ENCODE results near the gene TRAK2.
"Not testable (repeated sequence)": the region's sequence is repeated elsewhere in the genome, so short reads cannot be mapped to it uniquely, and the experiment has no call there.

Gene TRAK2, protein sequence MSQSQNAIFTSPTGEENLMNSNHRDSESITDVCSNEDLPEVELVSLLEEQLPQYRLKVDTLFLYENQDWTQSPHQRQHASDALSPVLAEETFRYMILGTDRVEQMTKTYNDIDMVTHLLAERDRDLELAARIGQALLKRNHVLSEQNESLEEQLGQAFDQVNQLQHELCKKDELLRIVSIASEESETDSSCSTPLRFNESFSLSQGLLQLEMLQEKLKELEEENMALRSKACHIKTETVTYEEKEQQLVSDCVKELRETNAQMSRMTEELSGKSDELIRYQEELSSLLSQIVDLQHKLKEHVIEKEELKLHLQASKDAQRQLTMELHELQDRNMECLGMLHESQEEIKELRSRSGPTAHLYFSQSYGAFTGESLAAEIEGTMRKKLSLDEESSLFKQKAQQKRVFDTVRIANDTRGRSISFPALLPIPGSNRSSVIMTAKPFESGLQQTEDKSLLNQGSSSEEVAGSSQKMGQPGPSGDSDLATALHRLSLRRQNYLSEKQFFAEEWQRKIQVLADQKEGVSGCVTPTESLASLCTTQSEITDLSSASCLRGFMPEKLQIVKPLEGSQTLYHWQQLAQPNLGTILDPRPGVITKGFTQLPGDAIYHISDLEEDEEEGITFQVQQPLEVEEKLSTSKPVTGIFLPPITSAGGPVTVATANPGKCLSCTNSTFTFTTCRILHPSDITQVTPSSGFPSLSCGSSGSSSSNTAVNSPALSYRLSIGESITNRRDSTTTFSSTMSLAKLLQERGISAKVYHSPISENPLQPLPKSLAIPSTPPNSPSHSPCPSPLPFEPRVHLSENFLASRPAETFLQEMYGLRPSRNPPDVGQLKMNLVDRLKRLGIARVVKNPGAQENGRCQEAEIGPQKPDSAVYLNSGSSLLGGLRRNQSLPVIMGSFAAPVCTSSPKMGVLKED
- 68.6 to 162 (median 84.9) reads per million in 9 experiments for total RNA-seq

DNA sequence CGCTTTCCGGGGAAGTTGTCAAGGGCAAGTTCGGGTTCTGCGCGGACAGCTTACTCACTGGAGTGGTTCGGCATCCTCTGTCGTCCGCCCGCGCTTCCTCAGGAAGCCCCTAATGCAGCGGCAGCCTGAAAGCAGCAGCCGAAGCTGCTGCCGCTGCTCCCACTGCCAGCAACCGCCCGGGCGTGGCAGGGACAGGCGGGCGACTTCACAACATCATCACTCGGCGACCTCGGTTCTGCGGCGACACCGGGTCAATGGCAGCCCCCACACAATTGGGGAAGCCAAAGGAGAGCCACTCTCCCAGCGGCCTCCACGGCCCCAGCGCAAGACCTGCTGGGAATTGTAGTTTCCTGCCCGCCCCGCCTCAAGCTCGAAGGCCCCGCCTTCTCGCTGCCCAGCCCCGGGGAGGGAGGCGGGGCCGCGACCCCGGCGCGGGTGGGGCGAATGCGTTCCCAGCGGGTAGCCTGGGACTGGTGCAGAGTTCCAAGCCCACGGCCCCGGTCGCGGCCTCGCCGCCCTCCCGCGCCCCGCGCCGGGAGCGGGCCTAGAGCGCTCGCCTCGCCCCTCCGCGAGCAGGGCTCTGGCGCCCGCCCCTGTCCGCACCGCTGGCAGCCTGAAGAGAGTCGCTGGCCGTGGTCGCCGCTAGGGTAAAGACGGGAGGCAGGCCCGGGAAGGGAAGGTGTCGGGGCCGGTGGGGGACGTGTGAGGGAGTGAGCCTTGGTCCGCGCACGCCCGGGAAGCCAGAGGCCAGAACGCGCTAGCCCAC is at the start of gene TRAK2, which contains the start of gene STRADB:
Gene TRAK2 (minus strand): TSS at position 167 of the 766 bp plus-strand sequence. CDS start 30,951 bp downstream, outside the sequence.
Gene STRADB (plus strand): TSS at position 449 of the 766 bp plus-strand sequence. CDS start 3,101 bp downstream, outside the sequence.
- Mint-ChIP-seq H3K4me1 (ENCODE audit: low read depth in 2 of 2) (peaks cover 26 to 41% of the 10 kb centered on the region in 2 donors), H3K27me3 (no peaks in the 10 kb centered on the region), H3K27ac (peak within 1 kb of the TSS; percentile 95 to 96), H3K4me3 (peak within 1 kb of the TSS; percentile 97 to 99), H3K9me3 (no peaks in the 10 kb centered on the region), H3K36me3 (ENCODE audit: insufficient read depth) (peaks cover 8% of the 10 kb centered on the region)
- ATAC-seq (replicated peaks) (peak; percentile 89), DNase-seq (peak; percentile 94 to 95 (median 95))

DNA sequence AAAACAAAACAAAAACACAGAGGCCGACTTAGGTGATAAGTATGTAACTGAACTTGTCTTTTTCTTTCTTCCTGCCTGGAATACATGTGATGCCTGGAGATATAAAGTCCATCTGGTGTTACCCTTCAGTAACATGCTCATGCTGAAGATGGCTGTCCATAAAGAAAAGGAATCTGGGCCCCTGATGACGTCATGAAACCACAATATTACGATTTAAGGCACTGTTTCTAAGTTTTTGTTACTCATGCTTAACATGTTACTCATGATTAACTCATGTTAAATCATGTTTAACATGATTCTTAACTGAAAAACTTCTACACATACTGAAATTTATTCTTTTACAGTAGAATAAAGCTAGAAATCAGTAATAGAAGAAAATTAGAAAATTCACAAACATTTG is 49.3 kb upstream of the TRAK2 start:
- Mint-ChIP-seq H3K4me1 (ENCODE audit: low read depth in 2 of 2) (no peaks in the 10 kb centered on the region), H3K4me3 (no peak overlapping the region), H3K27ac (no peak overlapping the region), H3K27me3 (peaks cover 15 to 18% of the 10 kb centered on the region in 2 donors), H3K36me3 (ENCODE audit: insufficient read depth) (no peaks in the 10 kb centered on the region), H3K9me3 (peaks cover 0 to 13% of the 10 kb centered on the region in 2 donors)
- ATAC-seq (replicated peaks) (no peak), DNase-seq (no peak)

DNA sequence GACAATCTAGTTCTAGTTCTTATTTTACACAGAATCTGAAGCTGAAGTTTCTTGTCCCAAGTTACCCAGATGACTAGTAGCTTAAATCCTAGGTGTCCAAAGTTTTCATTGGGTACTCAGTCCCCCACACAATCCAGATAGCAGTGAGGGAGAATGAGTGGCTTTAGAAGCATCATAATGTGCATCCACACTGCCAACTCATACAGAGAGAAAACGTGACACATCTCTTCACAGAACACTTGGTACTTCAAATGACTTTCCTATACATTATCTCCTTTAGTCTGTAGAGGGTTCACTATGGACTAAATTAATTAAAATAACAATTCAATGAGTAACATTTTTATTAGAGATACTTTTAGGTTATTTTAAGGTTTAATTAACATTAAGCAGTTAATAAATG is 45.5 kb upstream of the TRAK2 start:
- no peak for ATAC-seq (replicated peaks)
- no peak for DNase-seq

DNA sequence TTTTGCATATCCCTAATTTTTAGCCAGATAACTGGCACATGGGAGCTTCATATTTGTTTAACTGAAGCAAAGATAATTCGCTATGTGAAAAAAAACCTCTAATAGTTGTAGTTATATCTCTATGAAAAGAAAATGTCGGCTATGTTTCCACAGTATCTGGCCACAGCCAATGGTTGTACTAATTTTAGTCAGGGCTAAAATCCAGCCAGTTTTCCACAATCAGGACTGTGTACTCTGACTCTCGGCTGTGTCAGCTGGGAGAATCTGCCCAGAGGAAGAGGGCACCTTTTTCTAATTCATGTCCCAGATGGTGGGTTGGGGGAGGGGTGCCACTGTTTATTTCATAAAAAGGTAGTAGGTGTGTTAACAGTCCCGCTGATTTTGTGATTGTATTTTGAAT is 39.0 kb upstream of the TRAK2 start:
- H3K36me3 Mint-ChIP-seq (ENCODE audit: insufficient read depth) = no peaks in the 10 kb centered on the region
- H3K4me1 Mint-ChIP-seq (ENCODE audit: low read depth in 2 of 2) = no peaks in the 10 kb centered on the region
- H3K4me3 Mint-ChIP-seq = no peak overlapping the region
- ATAC-seq (replicated peaks) (no peak), DNase-seq (no peak)
- H3K27ac Mint-ChIP-seq = no peak overlapping the region
- H3K27me3 Mint-ChIP-seq = peaks cover 7 to 19% of the 10 kb centered on the region in 2 donors
- no peaks in the 10 kb centered on the region for H3K9me3 Mint-ChIP-seq

More for the DNA sequence above, 45.5 kb upstream of the TRAK2 start:
- no peaks in the 10 kb centered on the region for H3K4me1 Mint-ChIP-seq (ENCODE audit: low read depth in 2 of 2)
- H3K9me3 Mint-ChIP-seq = no peaks in the 10 kb centered on the region
- H3K27ac Mint-ChIP-seq = no peak overlapping the region
- H3K27me3 Mint-ChIP-seq = peaks cover 18 to 20% of the 10 kb centered on the region in 2 donors
- no peak overlapping the region for H3K4me3 Mint-ChIP-seq
- H3K36me3 Mint-ChIP-seq (ENCODE audit: insufficient read depth) = no peaks in the 10 kb centered on the region

DNA sequence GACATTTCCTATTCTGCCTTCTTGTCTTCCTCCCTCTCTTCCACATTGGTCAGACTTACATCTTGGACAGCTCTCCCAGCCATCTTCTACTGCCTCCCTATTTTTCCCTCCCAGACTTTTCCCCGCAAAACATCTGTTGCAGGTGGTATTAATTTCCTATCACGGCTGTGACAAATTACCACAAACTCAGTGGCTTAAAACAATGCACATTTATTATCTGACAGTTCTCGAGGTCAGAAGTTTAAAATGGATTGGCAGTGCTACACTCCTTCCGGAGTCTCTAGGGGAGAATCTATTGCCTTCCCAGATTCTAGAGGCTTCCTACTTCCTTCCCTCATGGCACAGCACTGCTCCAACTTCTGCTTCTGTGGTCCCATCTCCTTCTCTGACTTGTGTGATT is 33.5 kb upstream of the TRAK2 start:
- Mint-ChIP-seq H3K27ac (peak overlapping the region in 1 of 2 donors; percentile 12), H3K27me3 (no peaks in the 10 kb centered on the region), H3K9me3 (no peaks in the 10 kb centered on the region), H3K4me1 (ENCODE audit: low read depth in 2 of 2) (no peaks in the 10 kb centered on the region), H3K36me3 (ENCODE audit: insufficient read depth) (no peaks in the 10 kb centered on the region), H3K4me3 (no peak overlapping the region)
- DNase-seq (no peak), ATAC-seq (replicated peaks) (no peak)

DNA sequence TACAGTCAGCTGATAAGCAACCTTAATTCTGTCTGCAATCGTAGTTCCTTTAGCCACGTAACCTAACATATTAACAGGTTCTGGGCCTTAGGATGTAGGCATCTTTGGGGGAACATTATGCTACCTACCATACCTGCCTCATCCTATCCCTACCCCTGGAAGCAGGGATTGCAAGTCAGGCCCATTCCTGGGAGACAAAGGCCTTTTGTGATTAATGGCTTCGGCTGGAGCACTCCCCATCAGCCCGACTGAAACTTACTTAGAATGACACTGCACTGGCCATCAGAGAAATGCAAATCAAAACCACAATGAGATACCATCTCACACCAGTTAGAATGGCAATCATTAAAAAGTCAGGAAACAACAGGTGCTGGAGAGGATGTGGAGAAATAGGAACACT is 32.5 kb upstream of the TRAK2 start:
- not testable (repeated sequence) for H3K9me3 Mint-ChIP-seq; H3K27ac Mint-ChIP-seq; H3K27me3 Mint-ChIP-seq; H3K36me3 Mint-ChIP-seq (ENCODE audit: insufficient read depth); H3K4me3 Mint-ChIP-seq; H3K4me1 Mint-ChIP-seq (ENCODE audit: low read depth in 2 of 2); DNase-seq; ATAC-seq (replicated peaks)

DNA sequence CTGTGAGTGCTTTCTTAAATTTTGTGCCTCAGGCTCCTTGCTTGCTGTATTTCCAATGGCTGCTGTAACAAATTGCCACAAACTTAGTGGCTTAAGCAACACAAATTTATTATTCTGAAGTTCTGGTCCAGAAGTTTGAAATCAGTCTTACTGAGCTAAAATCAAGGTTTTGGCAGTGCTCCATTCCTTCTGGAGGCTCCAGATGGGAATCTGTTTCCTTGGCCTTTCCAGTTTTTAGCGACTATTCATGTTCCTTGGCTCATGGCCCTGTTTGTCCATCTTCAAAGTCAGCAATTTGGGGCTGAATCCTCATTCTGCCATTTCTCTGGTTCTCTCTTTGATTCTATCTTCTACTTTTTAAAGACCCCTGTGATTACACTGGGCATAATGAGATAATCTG is 32.1 kb upstream of the TRAK2 start:
- no peaks in the 10 kb centered on the region for H3K4me1 Mint-ChIP-seq (ENCODE audit: low read depth in 2 of 2)
- ATAC-seq (replicated peaks) = no peak

DNA sequence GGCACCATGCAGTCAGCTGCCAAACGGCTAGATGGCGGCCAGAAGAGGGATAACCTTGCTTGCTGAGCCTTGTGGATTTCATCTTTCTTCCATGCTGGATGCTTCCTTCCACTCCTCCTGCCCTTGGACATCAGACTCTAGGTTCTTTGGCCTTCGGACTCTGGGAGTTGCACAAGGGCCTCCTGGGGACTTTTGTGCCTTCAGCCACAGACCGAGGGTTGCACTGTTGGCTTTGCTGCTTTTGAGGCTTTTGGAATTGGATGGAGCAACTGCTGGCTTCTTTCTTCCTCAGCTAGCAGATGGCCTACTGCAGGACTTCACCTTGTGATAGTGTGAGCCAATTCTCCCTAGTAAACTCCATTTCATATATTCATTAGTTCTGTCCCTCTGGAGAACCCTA is 31.3 kb upstream of the TRAK2 start:
- DNase-seq (no peak), ATAC-seq (replicated peaks) (no peak)
- Mint-ChIP-seq H3K4me3 (no peak overlapping the region), H3K9me3 (no peaks in the 10 kb centered on the region), H3K4me1 (ENCODE audit: low read depth in 2 of 2) (no peaks in the 10 kb centered on the region), H3K27ac (no peak overlapping the region), H3K27me3 (no peaks in the 10 kb centered on the region), H3K36me3 (ENCODE audit: insufficient read depth) (peaks cover 7% of the 10 kb centered on the region)

More for the DNA sequence above, 32.1 kb upstream of the TRAK2 start:
- H3K27ac Mint-ChIP-seq = no peak overlapping the region
- no peak for DNase-seq
- H3K27me3 Mint-ChIP-seq = no peaks in the 10 kb centered on the region
- peaks cover 6% of the 10 kb centered on the region for H3K36me3 Mint-ChIP-seq (ENCODE audit: insufficient read depth)
- no peaks in the 10 kb centered on the region for H3K9me3 Mint-ChIP-seq
- no peak overlapping the region for H3K4me3 Mint-ChIP-seq

DNA sequence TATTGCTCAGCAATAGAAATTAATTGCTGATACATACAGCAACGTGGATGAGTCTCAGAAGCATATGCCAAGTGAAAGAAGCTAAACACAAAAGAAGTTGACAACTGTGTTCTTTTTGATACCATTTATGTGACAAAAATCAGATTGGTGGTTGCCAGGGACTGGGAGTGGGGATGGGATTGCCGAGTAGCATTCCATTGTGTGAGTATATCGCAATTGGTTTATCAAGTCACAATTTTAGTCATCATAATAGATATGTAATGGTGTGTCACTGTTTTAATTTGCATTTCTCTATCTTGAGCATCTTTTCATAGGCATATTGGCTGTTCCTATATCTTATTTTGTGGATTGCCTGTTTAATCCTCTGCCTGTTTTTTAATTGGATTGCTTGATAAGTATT is 21.2 kb upstream of the TRAK2 start:
- peaks cover 0 to 2% of the 10 kb centered on the region in 2 donors for H3K4me1 Mint-ChIP-seq (ENCODE audit: low read depth in 2 of 2)
- H3K36me3 Mint-ChIP-seq (ENCODE audit: insufficient read depth) = peaks cover 35% of the 10 kb centered on the region
- ATAC-seq (replicated peaks) (no peak), DNase-seq (no peak)
- no peaks in the 10 kb centered on the region for H3K27me3 Mint-ChIP-seq
- no peak overlapping the region for H3K4me3 Mint-ChIP-seq
- no peak overlapping the region for H3K27ac Mint-ChIP-seq
- H3K9me3 Mint-ChIP-seq = no peaks in the 10 kb centered on the region

DNA sequence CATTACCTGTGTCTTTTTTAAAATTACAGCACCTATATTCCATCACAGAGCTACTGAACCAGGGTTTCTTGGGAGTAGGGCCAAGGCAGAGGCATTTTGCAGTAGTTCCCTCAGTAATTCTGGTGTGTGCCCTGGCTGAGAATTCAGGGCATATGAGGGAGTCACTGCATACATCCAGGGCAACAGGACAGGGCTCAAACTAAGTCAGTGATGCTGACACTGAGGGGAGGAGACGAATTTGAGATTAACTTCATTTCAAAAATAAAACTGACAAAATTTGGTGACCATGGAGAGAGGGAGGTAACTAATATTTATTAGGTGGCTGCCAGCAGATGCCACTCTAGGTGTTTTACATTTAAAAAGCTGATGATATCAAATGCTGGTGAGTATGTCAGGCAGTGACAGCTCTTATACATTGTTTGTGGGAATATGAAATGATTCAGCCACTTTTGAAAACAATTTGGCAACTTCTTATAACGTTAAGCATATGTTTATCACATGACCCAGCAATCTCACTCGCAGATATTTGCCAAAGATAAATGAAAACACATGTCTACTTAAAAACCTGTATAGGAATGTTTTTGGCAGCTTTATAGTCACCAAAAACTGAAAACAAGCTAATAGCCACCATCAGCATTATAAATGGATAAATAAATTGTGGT is 20.6 kb upstream of the TRAK2 start:
- H3K27ac Mint-ChIP-seq = no peak overlapping the region
- H3K4me1 Mint-ChIP-seq (ENCODE audit: low read depth in 2 of 2) = peaks cover 0 to 2% of the 10 kb centered on the region in 2 donors
- no peaks in the 10 kb centered on the region for H3K9me3 Mint-ChIP-seq
- H3K36me3 Mint-ChIP-seq (ENCODE audit: insufficient read depth) = peaks cover 35% of the 10 kb centered on the region
- no peak overlapping the region for H3K4me3 Mint-ChIP-seq
- no peak for ATAC-seq (replicated peaks)
- no peaks in the 10 kb centered on the region for H3K27me3 Mint-ChIP-seq
- DNase-seq = no peak

DNA sequence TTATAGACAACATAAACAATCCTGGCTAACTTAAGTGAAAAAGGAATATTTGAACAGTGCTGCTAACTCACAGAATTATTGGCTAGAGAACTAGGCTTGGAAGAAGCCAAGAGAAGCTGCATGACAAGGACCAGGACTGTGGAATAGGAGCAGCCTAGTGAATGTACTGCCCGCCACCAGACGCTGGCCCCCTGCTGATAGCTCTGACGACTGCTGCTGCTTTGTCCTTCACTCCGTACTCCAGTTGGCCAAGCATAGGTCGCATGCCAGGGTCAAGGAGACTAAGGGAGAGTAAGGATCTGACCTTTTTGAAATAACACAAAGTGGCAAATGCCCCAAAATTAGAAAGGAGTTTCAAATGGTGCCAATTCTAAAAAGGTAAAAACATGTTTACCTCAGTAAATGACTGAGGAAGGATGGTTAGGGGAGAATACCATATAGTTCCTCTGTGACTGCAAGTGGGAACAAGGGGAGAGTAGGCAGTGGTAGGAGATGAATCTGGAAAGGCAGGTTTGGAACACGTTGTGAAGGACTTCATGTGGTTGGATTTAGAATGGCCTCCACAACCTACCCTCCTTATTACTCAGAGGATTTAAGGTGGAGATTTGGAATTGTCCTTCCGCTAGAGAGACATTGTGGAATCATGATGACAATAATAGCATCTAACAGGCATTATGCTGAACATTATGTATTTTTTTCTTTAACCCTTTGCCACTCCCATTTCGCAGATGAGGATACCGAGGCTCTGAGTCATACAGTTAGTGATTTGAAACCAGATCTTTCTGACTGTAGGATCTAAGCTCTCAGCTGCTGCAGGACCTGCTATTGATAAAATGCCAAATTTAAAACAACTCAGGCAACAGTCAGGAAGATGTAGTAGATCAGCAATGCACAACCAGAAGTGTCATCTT is 19.8 kb upstream of the TRAK2 start:
- peaks cover 0 to 2% of the 10 kb centered on the region in 2 donors for H3K4me1 Mint-ChIP-seq (ENCODE audit: low read depth in 2 of 2)
- peaks cover 32% of the 10 kb centered on the region for H3K36me3 Mint-ChIP-seq (ENCODE audit: insufficient read depth)
- H3K9me3 Mint-ChIP-seq = no peaks in the 10 kb centered on the region
- H3K4me3 Mint-ChIP-seq = no peak overlapping the region
- DNase-seq (no peak), ATAC-seq (replicated peaks) (no peak)
- no peak overlapping the region for H3K27ac Mint-ChIP-seq
- no peaks in the 10 kb centered on the region for H3K27me3 Mint-ChIP-seq

DNA sequence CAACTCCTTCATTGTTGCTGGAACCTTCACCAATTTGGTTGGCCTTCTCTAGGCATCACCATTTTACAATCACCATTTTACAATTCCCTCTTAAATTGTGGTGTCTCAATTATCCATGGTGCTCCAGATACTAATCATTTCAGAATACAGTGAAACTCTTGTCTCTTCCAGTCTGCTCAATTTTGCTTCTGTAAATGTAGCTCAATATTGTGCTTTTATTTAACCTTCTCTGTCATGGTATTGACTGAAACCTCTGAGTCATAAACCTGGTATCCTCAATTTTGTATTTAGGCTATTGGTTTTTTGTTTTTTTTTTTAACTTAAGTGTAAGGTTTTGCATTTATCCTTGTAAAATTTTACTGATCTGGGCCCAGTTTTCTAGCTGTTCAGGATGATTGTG is 16.4 kb upstream of the TRAK2 start:
- Mint-ChIP-seq H3K4me3 (no peak overlapping the region), H3K4me1 (ENCODE audit: low read depth in 2 of 2) (peaks cover 0 to 2% of the 10 kb centered on the region in 2 donors), H3K27me3 (no peaks in the 10 kb centered on the region), H3K9me3 (no peaks in the 10 kb centered on the region), H3K27ac (no peak overlapping the region), H3K36me3 (ENCODE audit: insufficient read depth) (peaks cover 17% of the 10 kb centered on the region)
- DNase-seq (no peak), ATAC-seq (replicated peaks) (no peak)

Data from effector memory CD8-positive, alpha-beta T cell (primary cell).